Esophagus muscularis mucosa (tissue), 4 donors: ENCODE results near the gene PIK3R3.

Source experiments
- EP300 ChIP-seq: sonication (generic); formaldehyde crosslinking; IDR thresholded peaks from one replicate; pipeline ENCODE4 v1.6.1; 2017; ENCODE audit warnings: antibody characterized with exemption
- POLR2A ChIP-seq: fragments of 450-650 bp; IDR thresholded peaks from one replicate; pipeline ENCODE4 v1.6.1; 2017; ENCODE audit warnings: antibody characterized with exemption, moderate library complexity, mild to moderate bottlenecking, low read depth
- TF ChIP-seq, protein P1 (sequence below), 3 experiments: fragments of 200-600 bp in 2 of 3; fragments of 450-650 bp in 1 of 3; sonication (generic) in 2 of 3; IDR thresholded peaks; one replicate each; pipeline ENCODE4 v1.5.1; 2017 to 2019; ENCODE audit warnings: antibody characterized with exemption in 3 of 3, mild to moderate bottlenecking in 2 of 3, moderate library complexity in 1 of 3

DNA sequence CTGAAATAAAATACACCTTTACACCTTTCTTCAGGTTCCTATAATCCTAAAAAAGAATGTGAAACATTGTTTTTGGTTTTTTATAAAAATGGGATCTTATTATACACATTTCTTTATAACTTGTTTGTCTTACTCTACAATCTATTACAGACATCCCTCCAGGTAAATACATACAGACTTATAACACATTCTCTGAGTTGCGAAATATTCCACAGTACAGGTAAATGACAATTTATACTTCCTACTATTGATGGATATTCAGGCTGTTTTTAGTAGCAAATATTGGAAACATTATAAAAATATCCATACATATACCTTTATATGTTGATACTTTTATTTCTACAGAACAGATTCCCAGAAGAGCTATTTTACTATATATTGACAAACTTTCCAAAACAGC lies 20.3 kb downstream of the PIK3R3 start:
- TF ChIP-seq, protein P1, sequence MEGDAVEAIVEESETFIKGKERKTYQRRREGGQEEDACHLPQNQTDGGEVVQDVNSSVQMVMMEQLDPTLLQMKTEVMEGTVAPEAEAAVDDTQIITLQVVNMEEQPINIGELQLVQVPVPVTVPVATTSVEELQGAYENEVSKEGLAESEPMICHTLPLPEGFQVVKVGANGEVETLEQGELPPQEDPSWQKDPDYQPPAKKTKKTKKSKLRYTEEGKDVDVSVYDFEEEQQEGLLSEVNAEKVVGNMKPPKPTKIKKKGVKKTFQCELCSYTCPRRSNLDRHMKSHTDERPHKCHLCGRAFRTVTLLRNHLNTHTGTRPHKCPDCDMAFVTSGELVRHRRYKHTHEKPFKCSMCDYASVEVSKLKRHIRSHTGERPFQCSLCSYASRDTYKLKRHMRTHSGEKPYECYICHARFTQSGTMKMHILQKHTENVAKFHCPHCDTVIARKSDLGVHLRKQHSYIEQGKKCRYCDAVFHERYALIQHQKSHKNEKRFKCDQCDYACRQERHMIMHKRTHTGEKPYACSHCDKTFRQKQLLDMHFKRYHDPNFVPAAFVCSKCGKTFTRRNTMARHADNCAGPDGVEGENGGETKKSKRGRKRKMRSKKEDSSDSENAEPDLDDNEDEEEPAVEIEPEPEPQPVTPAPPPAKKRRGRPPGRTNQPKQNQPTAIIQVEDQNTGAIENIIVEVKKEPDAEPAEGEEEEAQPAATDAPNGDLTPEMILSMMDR (IDR thresholded peaks at IDR 0.05) = no peak
- TF ChIP-seq EP300 = no peak
- no peak for TF ChIP-seq POLR2A
